Sigmoid colon (tissue), 7 donors: ENCODE data around the gene GDF2. TPM values are rescaled to one million over a fixed set of nuclear protein-coding genes. Genes with fewer than 3 reads are reported as not detected.

Experiments
- DNase-seq: peaks from one replicate; pipeline ENCODE4 v3.0.0-alpha.2; 2019
- H3K27ac ChIP-seq, 4 donors: fragments of 200-600 bp; sonication (generic); one replicate each; pipeline ENCODE4 v1.5.1; 2016 to 2019; ENCODE audit warnings: mild to moderate bottlenecking in 1 of 4
- H3K27me3 ChIP-seq, 3 donors: fragments of 200-600 bp; sonication (generic); one replicate each; pipeline ENCODE4 v1.5.1; 2019; ENCODE audit warnings: mild to moderate bottlenecking in 1 of 3
- H3K36me3 ChIP-seq, 4 donors: fragments of 200-600 bp; sonication (generic); one replicate each; pipeline ENCODE4 v1.5.1; 2016 to 2019
- H3K4me1 ChIP-seq, 4 donors: fragments of 200-600 bp; sonication (generic); one replicate each; pipeline ENCODE4 v1.5.1; 2017 to 2019
- H3K4me3 ChIP-seq, 4 donors: fragments of 200-600 bp; sonication (generic); one replicate each; pipeline ENCODE4 v1.5.1; 2017 to 2019; ENCODE audit warnings: mild to moderate bottlenecking in 2 of 4, moderate library complexity in 1 of 4
- H3K9me3 ChIP-seq, 4 donors: fragments of 200-600 bp in 3 of 4; sonication (generic) in 3 of 4; one replicate each; pipeline versions ENCODE4 v1.5.1 to v1.6.1; 2013 to 2019
- CTCF ChIP-seq, 4 experiments: fragments of 450-650 bp in 3 of 4; fragments of 200-600 bp in 1 of 4; IDR thresholded peaks; one replicate each; pipeline ENCODE4 v1.5.1; 2016 to 2019; ENCODE audit warnings: antibody characterized with exemption in 4 of 4, mild to moderate bottlenecking in 3 of 4, moderate library complexity in 2 of 4
- EP300 ChIP-seq, 4 donors: sonication (generic); formaldehyde crosslinking; IDR thresholded peaks; one replicate each; pipeline ENCODE4 v1.6.1; 2017; ENCODE audit warnings: antibody characterized with exemption in 4 of 4
- POLR2A ChIP-seq, 2 donors: fragments of 450-650 bp; IDR thresholded peaks; one replicate each; pipeline ENCODE4 v1.6.1; 2016; ENCODE audit warnings: antibody characterized with exemption in 2 of 2, mild to moderate bottlenecking in 2 of 2, moderate library complexity in 2 of 2
- POLR2AphosphoS5 ChIP-seq, 4 donors: sonication (generic); formaldehyde crosslinking; IDR thresholded peaks; one replicate each; pipeline ENCODE4 v1.6.1; 2017; ENCODE audit warnings: antibody characterized with exemption in 4 of 4
- WGBS, 2 donors: extraction: QIAGEN DNeasy Blood & Tissue Kit; methylation state at CpG; one replicate each; pipeline ENCODE4 v1.1.7; 2013; 5-methylcytosine and 5-hydroxymethylcytosine counted together
- intact Hi-C: fragments of 100-400 bp; cut with DNase I; formaldehyde crosslinking; loops from one replicate; pipeline ENCODE4 v1.15.1; 2023
- polyA plus RNA-seq, 3 donors: library from polyadenylated mRNA; stranded (reverse); fragments of 200-250 nt; gene quantifications; one replicate each; pipeline ENCODE4 v1.2.3, GENCODE V29; 2013
- total RNA-seq, 4 donors: library from RNA; depleted of rRNA; stranded (reverse); fragments of >200 nt; gene quantifications; one replicate each; pipeline ENCODE4 v1.1.0, GENCODE V29; 2016
- donor health status: healthy with polysubstance abuse.
- donor health status: Bipolar disorder and iron deficiency.
- donor health status: healthy.

Gene GDF2
- total and polyA plus RNA-seq, 7 donors: not detected

GRCh38 chr10:47369251-47369894 is 47.1 kb downstream of the GDF2 start:
- no peak for DNase-seq
- H3K27ac ChIP-seq: no peak overlapping the region
- no peaks in the 10 kb centered on the region for H3K9me3 ChIP-seq
- no peak overlapping the region for H3K4me3 ChIP-seq
- TF ChIP-seq EP300 (IDR thresholded peaks at IDR 0.05): no peak
- TF ChIP-seq CTCF (IDR thresholded peaks at IDR 0.05): no peak
- TF ChIP-seq POLR2AphosphoS5 (IDR thresholded peaks at IDR 0.05): no peak
- no peak for TF ChIP-seq POLR2A (IDR thresholded peaks at IDR 0.05)
- WGBS, 2 donors: 73 to 79% methylated on average over 9 of the region's 9 CpGs
- intact Hi-C loops: no loop called here
- peaks cover 0 to 2% (median 1%) of the 10 kb centered on the region in 4 donors for H3K4me1 ChIP-seq
- H3K36me3 ChIP-seq: no peaks in the 10 kb centered on the region
- H3K27me3 ChIP-seq: no peaks in the 10 kb centered on the region

GRCh38 chr10:47370015-47370767 is 47.9 kb downstream of the GDF2 start:
- 96 to 97% methylated on average over 11 of the region's 11 CpGs for WGBS, 2 donors
- Histone ChIP-seq H3K9me3 (no peaks in the 10 kb centered on the region), H3K36me3 (no peaks in the 10 kb centered on the region), H3K4me3 (no peak overlapping the region), H3K4me1 (peaks cover 0 to 10% (median 9%) of the 10 kb centered on the region in 4 donors), H3K27me3 (no peaks in the 10 kb centered on the region), H3K27ac (no peak overlapping the region)
- intact Hi-C loops: no loop called here
- peak; percentile 28 for DNase-seq
- TF ChIP-seq POLR2A (IDR thresholded peaks at IDR 0.05) (no peak), POLR2AphosphoS5 (IDR thresholded peaks at IDR 0.05) (no peak), CTCF (IDR thresholded peaks at IDR 0.05) (no peak), EP300 (IDR thresholded peaks at IDR 0.05) (no peak)

- 91 to 94% methylated on average over 7 of the region's 7 CpGs for WGBS, 2 donors
- peaks cover 0 to 13% (median 12%) of the 10 kb centered on the region in 4 donors for H3K4me1 ChIP-seq
- no peak for TF ChIP-seq POLR2A (IDR thresholded peaks at IDR 0.05)
- no peak for TF ChIP-seq CTCF (IDR thresholded peaks at IDR 0.05)
- TF ChIP-seq EP300 (IDR thresholded peaks at IDR 0.05): no peak
- no peak for TF ChIP-seq POLR2AphosphoS5 (IDR thresholded peaks at IDR 0.05)
- no peak overlapping the region for H3K27ac ChIP-seq
- H3K4me3 ChIP-seq: no peak overlapping the region
- intact Hi-C loops: no loop called here
- no peaks in the 10 kb centered on the region for H3K9me3 ChIP-seq
- DNase-seq: no peak
- H3K36me3 ChIP-seq: no peaks in the 10 kb centered on the region
- H3K27me3 ChIP-seq: no peaks in the 10 kb centered on the region
These were observed 48.6 kb downstream of the GDF2 start for GRCh38 chr10:47370878-47371277.

DNA sequence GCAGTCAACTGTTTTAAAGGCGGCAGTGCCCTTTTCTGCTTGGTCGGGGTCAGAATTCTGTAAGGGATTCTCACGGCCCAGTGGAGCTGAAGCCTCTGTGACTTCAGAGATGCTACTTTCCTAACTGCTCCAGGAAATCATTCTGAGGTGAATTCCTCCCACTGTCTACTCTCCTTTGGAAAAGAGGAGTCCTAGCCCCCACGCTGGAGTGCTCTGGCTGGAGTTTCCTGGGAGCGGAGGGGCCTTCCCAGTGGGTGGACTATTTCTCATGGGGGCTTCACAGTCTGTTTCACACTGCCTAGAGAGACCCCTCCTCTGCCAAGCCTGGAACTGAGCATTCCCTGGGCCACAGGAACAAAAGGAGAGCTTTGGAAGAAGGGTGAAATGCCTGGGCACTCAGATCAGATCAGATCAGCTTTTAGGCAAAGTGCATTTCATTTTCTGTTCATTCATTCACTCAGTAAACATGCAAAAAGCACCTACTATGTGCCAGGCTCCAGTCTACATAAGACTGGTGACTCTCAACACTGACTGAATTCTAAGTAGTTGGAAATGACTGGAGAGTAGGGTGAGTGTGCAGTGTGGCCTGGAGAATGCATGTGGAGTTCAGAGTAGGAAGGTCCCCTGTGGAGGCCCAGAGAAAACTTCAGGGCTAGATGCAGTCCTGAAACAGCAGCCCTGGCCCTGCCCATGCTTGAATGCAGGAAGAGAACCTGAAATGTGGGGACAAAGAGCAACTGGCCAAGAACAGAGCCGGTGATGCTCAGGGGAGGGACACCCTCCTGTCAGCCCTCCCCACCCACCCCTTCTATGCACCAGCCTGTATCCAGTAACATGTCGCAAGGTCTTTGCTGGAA is 49.6 kb downstream of the GDF2 start:
- Histone ChIP-seq H3K4me1 (peaks cover 0 to 13% (median 12%) of the 10 kb centered on the region in 4 donors), H3K4me3 (no peak overlapping the region), H3K27ac (no peak overlapping the region), H3K27me3 (no peaks in the 10 kb centered on the region), H3K36me3 (no peaks in the 10 kb centered on the region), H3K9me3 (no peaks in the 10 kb centered on the region)
- intact Hi-C loops: no loop called here
- 82 to 89% methylated on average over 7 of the region's 7 CpGs for WGBS, 2 donors
- DNase-seq: no peak
- TF ChIP-seq CTCF (IDR thresholded peaks at IDR 0.05): no peak
- TF ChIP-seq POLR2AphosphoS5 (IDR thresholded peaks at IDR 0.05): no peak
- TF ChIP-seq POLR2A (IDR thresholded peaks at IDR 0.05): no peak
- no peak for TF ChIP-seq EP300 (IDR thresholded peaks at IDR 0.05)
